ENCODE data around the gene CAP1. TPM values are rescaled to one million over a fixed set of nuclear protein-coding genes. Genes with fewer than 3 reads are reported as not detected.

The CAP1 gene
- total RNA-seq, 1 experiment from 2014 or later, result 255 TPM

DNA sequence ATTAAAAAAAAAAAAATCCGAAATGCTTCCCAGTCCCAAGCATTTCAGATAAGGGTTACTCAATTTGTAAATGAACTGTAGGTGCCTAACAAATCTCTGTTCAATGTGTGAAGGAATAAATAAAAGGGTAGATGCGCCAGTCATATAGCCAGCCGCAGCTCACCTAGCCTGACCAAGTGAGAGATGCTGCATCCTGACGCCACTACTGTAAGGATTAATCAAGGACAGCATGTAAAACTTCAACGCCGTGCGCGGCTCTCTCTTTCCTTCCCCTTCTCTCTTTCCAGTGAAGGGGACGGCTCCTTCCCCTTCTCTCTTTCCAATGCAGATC is 56.1 kb downstream of the CAP1 start:
- H4K91ac ChIP-seq (ENCODE audit: insufficient read length, low read depth, low read length), result no peak overlapping the region
- no peak for DNase-seq
- peak overlapping the region; percentile 94 for H3K4me2 ChIP-seq (ENCODE audit: insufficient read depth, insufficient read length, low read length)
- peaks cover 6% of the 10 kb centered on the region for H3K79me1 ChIP-seq (ENCODE audit: insufficient read depth, low read depth, low read length, poor library complexity, severe bottlenecking)
- Mint-ChIP-seq H3K4me1 (peaks cover 6 to 16% of the 10 kb centered on the region in 2 experiments), H3K4me3 (peak overlapping the region; percentile 92), H3K27me3 (ENCODE audit: low read depth) (peaks cover 14% of the 10 kb centered on the region), H3K27ac (peak overlapping the region; percentile 78 to 95 (median 79); a peak in 5 of 7 replicates), H3K36me3 (ENCODE audit: insufficient read depth in 1 of 3, low read depth in 3 of 3) (peaks cover 5 to 10% (median 5%) of the 10 kb centered on the region in 3 experiments; a peak in 3 of 7 replicates), H3K9me3 (no peaks in the 10 kb centered on the region; a peak in 1 of 5 replicates)
- no peak overlapping the region for H2BK12ac ChIP-seq (ENCODE audit: insufficient read length, low read depth, low read length)
- no peak overlapping the region for H3K27ac ChIP-seq (ENCODE audit: insufficient read length, low read depth, low read length)
- H3K4ac ChIP-seq (ENCODE audit: low read depth, low read length), result no peak overlapping the region
- TF ChIP-seq, protein P1, sequence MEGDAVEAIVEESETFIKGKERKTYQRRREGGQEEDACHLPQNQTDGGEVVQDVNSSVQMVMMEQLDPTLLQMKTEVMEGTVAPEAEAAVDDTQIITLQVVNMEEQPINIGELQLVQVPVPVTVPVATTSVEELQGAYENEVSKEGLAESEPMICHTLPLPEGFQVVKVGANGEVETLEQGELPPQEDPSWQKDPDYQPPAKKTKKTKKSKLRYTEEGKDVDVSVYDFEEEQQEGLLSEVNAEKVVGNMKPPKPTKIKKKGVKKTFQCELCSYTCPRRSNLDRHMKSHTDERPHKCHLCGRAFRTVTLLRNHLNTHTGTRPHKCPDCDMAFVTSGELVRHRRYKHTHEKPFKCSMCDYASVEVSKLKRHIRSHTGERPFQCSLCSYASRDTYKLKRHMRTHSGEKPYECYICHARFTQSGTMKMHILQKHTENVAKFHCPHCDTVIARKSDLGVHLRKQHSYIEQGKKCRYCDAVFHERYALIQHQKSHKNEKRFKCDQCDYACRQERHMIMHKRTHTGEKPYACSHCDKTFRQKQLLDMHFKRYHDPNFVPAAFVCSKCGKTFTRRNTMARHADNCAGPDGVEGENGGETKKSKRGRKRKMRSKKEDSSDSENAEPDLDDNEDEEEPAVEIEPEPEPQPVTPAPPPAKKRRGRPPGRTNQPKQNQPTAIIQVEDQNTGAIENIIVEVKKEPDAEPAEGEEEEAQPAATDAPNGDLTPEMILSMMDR (conservative IDR thresholded peaks at IDR 0.05), result no peak
- H2BK120ac ChIP-seq (ENCODE audit: low read depth, low read length, poor library complexity, severe bottlenecking), result no peak overlapping the region
- H3K9ac ChIP-seq (ENCODE audit: extremely low read depth, insufficient read length, low read length), result peak overlapping the region; percentile 91
- H4K20me1 ChIP-seq (ENCODE audit: control insufficient read depth, insufficient read depth, insufficient read length), result no peaks in the 10 kb centered on the region
- no peak overlapping the region for H2BK20ac ChIP-seq (ENCODE audit: low read depth, low read length, poor library complexity, severe bottlenecking)
- H3K18ac ChIP-seq (ENCODE audit: insufficient read length, low read depth, low read length), result peak overlapping the region; percentile 47
- H2BK5ac ChIP-seq (ENCODE audit: insufficient read length, low read length), result no peak overlapping the region
- no peak overlapping the region for H4K8ac ChIP-seq (replicated peaks; ENCODE audit: insufficient read length, low read depth, low read length)
- no peak overlapping the region for H2BK15ac ChIP-seq (ENCODE audit: low read depth, low read length)
- no peak overlapping the region for H3K23ac ChIP-seq (ENCODE audit: insufficient read length, low read depth, low read length)
- H3K56ac ChIP-seq (ENCODE audit: insufficient read length, low read depth, low read length), result no peak overlapping the region
- H3K23me2 ChIP-seq (ENCODE audit: insufficient read length, low read depth, low read length, poor library complexity, severe bottlenecking), result peaks cover 5% of the 10 kb centered on the region
- H2AFZ ChIP-seq (ENCODE audit: low read length), result peak overlapping the region; percentile 11
- peaks cover 2% of the 10 kb centered on the region; the same call in 1 of the 2 replicates for H3K4me1 ChIP-seq (ENCODE audit: insufficient read depth, low read length)
- no peaks in the 10 kb centered on the region for H3K9me3 ChIP-seq (ENCODE audit: control insufficient read depth, low read depth, low read length)
- no peak overlapping the region for H2AK5ac ChIP-seq (ENCODE audit: insufficient read length, low read length)
- H3K79me2 ChIP-seq (ENCODE audit: insufficient read depth, low read length), result peaks cover 6% of the 10 kb centered on the region; the same call in 1 of the 2 replicates
- WGBS (ENCODE audit: extremely low coverage, insufficient read length, low lambda C conversion rate), result no CpG with 5 or more reads among the region's 9 CpGs
- H3T11ph ChIP-seq (ENCODE audit: low read length), result no peak overlapping the region
- H3K27me3 ChIP-seq (ENCODE audit: insufficient read depth, low read length), result no peaks in the 10 kb centered on the region
- H4K5ac ChIP-seq (ENCODE audit: insufficient read length, low read depth, low read length), result peak overlapping the region; percentile 31
- H3K14ac ChIP-seq (ENCODE audit: insufficient read depth, low read length), result peak overlapping the region; percentile 83
